Measurements from ENCODE around the gene SHC2.
"Not testable (repeated sequence)": the region's sequence is repeated elsewhere in the genome, so short reads cannot be mapped to it uniquely, and the experiment has no call there.

The SHC2 gene

DNA sequence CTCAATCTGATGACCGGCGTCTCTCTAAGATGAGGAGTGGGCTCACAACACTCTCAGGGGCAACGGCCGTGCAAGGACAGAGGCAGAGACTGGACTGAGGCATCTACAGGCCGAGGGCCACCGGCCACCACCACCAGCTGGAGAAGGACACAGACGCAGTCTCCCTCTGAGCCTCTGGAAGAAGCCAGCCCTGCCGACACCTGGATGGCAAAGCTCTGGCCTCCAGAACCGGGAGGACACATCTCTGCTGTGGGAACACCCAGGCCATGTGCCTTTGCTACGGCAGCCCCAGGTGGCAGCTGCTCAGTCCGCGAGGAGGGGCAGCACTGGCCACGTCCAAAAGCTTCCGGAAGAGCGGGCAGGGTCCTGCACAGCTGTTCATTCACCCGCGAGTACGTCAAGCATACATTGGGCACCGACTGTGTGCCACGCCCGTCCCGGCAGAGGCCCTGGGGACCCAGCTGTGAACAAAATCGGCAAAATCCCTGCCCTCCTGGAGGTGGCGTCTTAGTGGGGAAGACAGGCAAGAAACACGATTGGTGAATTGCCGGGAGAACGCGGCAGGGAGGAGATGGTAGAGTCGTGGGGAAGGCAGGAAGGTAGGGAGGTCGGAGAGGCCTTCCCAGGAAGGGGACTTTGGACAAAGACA lies 69.0 kb downstream of the SHC2 start:
- in situ Hi-C loops (cut with MboI; ENCODE audit: low sequenced_read_pairs), result no loop called here

DNA sequence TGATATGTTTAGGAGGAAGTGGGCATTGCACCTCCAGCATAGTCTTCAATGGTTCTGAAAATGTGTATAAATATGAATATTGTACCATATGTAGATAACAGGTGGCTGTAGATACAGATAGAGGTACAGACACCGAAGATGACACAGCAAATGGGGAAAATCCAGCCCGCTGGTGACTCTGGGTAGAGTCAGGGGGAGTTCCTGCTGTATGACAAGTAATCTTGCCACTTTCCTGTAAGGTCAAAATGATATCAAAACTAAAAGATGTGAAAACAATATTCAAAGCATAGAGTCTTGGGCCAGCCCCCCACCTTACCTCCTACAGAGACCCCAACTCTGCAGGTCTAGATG lies 69.7 kb downstream of the SHC2 start:
- in situ Hi-C loops (cut with MboI; ENCODE audit: low sequenced_read_pairs), result no loop called here

DNA sequence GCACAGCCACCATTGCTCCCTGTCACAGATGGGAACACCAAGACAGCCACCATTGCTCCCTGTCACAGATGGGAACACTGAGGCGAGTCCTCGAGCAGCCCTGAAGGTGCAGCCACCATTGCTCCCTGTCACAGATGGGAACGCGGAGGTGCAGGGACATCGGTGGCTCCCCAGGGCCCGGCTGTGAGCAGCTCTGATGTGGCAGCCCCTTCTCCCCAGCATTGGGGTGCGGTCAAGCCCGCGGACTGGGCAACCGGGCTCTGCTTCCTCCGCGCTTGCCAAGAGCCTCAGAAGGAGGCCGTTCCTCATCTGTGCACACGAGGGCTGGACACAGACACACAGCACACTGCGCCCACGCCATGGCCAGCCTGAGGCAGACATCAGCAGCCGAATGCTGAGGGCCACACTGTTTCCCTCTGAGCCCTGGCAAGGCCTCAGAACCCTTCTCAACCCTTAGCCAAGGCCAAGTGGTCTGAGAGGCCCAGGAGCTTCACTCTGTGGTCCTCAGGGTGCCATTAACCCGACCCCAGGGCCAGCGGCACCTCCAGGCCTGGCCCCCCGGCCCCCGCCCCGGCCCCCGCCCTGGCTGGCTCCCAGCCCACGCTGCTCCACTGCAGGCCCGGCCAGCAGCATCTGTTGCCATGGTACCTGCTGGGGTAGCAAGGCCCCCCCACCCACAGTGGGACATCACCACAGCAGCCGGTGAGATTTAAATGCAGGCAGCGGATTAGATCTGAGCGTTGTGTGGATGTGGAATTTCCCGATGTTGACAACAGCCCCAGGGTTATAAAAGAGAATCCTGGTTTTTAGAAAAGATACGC lies 70.2 kb downstream of the SHC2 start:
- in situ Hi-C loops (cut with MboI; ENCODE audit: low sequenced_read_pairs), result no loop called here

DNA sequence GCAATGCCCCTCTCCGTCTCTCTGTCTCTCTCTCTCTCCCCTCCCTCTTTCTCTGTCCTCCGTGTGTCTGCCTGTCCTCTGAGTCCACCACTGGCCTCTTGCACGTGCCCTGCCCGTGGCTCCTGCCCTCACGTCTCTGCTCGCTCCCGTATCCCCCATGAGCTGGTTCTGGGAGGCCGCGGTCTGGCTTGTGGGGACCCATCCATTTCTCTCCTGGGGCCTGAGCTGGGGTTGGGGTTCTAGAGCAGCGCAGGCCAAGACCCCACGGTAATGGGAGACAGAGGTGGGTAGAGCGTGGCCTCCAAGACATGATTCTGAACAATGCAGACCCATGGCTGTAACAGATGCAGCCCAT lies 70.9 kb downstream of the SHC2 start:
- in situ Hi-C loops (cut with MboI; ENCODE audit: low sequenced_read_pairs), result no loop called here

DNA sequence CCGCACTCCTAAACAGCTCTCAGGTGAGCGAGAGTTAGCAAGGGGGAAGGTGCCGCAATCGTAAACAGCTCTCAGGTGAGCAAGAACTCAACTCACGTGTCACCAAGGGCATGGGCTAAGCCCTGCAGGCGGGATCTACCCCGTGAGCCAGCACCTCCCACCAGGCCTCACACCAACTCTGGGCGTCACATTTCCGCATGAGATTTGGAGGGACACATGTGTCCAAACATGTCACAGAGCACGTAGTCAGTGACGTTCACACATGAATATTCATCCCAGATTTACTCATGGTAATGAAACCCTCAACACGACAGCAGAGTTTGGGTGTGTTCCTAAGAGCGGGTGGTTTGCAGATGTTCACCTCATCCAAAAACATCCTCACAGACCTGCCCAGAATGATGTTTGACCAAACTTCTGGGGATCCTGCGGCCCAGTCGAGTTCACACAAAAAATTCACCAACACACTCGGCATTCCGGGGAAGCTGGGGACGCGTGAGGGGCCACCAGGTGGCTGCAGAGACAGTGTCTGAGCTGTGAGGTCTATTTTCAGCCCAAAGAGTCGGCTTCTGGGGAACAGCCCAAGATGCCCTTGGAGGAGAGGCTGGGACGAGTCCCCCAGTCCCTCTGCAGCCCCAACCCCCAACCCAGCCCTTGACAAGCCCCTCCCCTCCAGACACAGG lies 71.4 kb downstream of the SHC2 start:
- in situ Hi-C loops (cut with MboI; ENCODE audit: low sequenced_read_pairs), result no loop called here

DNA sequence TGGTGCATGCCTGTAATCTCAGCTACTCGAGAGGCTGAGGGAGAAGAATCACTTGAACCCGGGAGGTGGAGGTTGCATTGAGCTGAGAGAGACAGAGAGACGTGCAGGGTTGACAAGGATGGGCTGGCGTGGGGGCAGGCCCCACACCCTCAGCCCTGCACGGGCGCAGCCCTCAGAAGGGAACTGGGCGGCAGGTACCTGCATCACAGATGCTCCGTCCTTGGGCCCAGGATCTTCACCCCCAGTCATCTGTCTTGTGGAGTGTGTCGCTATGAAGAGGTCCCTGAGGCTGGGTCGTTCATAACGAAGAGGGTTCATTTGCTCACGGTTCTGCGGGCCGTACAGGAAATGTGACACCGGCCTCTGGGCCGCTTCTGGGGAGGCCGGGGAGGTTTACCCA lies 72.1 kb downstream of the SHC2 start:
- in situ Hi-C loops (cut with MboI; ENCODE audit: low sequenced_read_pairs), result no loop called here

DNA sequence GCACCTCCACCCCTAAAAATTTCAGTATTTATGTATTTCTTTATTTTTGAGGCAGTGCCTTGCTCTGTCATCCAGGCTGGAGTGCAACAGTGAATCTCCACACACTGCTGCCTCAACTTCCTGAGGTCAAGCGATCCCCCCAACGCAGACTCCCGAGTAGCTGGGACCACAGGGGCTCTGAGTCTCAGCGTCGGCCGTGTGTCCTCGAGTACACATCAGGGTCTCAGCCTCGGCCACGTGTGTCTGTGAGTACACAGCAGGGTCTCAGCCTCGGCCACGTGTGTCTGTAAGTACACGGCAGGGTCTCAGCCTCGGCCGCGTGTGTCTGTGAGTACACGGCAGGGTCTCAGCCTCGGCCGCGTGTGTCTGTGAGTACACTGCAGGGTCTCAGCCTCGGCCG lies 73.1 kb downstream of the SHC2 start:
- in situ Hi-C loops (cut with MboI; ENCODE audit: low sequenced_read_pairs), result no loop called here

DNA sequence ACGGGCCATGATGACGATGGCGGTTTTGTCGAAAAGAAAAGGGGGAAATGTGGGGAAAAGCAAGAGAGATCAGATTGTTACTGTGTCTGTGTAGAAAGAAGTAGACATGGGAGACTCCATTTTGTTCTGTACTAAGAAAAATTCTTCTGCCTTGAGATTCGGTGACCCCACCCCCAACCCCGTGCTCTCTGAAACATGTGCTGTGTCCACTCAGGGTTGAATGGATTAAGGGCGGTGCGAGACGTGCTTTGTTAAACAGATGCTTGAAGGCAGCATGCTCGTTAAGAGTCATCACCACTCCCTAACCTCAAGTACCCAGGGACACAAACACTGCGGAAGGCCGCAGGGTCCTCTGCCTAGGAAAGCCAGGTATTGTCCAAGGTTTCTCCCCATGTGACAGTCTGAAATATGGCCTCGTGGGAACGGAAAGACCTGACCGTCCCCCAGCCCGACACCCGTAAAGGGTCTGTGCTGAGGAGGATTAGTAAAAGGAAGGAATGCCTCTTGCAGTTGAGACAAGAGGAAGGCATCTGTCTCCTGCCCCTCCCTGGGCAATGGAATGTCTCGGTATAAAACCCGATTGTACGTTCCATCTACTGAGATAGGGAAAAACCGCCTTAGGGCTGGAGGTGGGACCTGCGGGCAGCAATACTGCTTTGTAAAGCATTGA lies 74.1 kb downstream of the SHC2 start:
- in situ Hi-C loops (cut with MboI; ENCODE audit: low sequenced_read_pairs), result not testable (repeated sequence)

DNA sequence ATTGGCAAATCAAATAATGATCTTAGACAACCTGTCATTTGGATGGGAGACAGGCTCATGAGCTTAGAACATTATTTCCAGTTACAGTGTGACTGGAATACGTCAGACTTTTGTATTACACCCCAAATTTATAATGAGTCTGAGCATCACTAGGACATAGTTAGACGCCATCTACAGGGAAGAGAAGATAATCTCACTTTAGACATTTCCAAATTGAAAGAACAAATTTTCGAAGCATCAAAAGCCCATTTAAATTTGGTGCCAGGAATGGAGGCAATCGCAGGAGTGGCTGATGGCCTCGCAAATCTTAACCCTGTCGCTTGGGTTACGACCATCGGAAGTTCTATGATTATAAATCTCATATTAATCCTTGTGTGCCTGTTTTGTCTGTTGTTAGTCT lies 74.6 kb downstream of the SHC2 start:
- in situ Hi-C loops (cut with MboI; ENCODE audit: low sequenced_read_pairs), result not testable (repeated sequence)

DNA sequence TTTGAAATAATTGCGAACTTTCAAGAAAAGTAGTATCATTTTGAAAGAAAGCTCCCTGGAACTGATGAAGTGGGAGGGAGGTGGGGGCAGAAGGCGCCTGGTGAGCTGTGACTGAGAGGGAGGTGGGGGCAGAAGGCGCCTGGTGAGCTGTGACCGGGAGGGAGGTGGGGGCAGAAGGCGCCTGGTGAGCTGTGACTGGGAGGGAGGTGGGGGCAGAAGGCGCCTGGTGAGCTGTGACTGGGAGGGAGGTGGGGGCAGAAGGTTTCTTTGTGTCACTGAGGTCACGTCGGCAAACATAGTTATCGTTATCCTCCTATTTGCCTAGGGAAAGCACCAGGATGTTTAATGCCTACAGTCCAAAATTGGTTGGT lies 76.0 kb downstream of the SHC2 start:
- in situ Hi-C loops (cut with MboI; ENCODE audit: low sequenced_read_pairs), result no loop called here

DNA sequence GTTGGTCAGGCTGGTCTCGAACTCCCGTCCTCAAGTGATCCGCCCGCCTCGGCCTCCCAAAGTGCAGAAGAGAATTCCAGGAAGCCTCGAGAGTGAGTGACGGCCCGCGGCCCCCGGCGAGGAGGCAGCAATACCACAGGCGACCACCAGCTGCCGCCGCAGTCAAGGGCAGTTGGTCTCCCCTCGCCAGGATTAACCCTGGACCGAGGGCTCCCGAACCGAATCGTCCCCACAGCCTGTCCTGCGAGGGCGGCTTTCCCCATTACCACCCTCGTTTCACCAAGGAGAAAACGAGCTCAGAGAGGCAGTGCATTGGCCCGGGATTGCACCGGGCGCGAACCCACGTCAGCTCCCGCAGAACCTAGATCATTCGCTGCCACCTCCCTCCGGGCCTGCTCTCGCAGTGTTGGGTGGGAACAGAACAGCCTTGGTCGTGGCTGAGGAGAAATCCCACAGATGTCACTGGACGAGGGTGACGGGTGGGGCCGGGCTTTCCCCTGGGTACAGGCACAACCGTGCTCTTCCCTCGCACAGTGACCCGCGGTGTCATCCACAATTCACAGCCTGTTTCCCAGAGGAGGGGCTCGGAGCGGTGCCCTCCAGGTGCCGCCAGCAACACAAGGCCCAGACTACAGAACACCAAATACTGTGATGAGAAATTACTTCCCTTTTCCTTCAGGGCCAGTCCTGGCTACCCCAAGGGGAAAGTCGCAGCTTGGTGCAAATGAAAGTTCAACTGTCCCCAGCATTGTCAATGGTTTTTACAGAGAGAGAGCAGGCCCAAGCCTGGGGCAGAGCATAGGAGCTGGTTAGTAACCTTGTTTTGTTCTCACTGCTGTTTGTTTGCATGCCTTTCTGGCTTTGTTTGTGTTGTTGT lies 76.7 kb downstream of the SHC2 start:
- in situ Hi-C loops (cut with MboI; ENCODE audit: low sequenced_read_pairs), result no loop called here

DNA sequence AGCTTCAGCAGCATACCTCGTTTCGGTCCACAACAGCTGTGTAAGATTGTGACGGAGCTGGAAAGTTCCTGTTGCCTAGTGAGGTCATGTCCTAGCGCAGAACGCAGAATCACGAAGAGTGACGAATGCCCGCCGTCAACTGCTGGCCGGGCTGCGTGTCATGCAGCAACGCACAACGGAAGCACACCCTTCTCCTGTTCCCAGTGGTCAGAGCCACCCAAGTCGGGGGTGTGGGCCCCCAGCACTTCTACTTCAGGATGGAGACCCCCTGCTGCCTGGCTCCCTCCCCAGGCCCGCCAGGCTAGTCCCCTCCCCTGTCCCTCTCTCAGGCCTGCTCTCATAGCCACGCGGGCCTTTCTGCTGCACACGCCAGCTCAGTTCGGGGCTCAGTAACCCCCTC lies 77.8 kb downstream of the SHC2 start:
- in situ Hi-C loops (cut with MboI; ENCODE audit: low sequenced_read_pairs), result no loop called here

DNA sequence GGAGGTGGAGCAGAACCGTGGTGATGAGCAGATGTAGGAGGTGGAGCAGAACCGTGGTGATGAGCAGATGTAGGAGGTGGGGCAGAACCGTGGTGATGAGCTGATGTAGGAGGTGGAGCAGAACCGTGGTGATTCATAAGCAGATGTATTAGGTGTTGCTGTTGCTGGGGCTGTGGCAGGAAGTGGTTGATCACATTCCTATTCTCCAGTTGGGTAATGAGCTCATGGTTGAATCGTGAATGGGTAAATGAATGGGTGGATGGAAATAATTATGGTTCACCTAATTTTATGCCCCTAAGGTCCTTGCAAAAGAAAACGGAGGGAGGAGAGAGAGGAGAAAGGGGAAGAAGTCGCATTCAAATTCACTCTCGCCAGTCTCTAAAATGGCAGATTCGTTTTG lies 78.3 kb downstream of the SHC2 start:
- in situ Hi-C loops (cut with MboI; ENCODE audit: low sequenced_read_pairs), result not testable (repeated sequence)

DNA sequence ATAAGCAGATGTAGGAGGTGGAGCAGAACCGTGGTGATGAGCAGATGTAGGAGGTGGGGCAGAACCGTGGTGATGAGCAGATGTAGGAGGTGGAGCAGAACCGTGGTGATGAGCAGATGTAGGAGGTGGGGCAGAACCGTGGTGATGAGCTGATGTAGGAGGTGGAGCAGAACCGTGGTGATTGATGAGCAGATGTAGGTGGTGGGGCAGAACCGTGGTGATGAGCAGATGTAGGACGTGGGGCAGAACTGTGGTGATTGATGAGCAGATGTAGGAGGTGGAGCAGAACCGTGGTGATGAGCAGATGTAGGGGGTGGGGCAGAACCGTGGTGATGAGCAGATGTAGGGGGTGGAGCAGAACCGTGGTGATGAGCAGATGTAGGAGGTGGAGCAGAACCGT lies 78.9 kb downstream of the SHC2 start:
- in situ Hi-C loops (cut with MboI; ENCODE audit: low sequenced_read_pairs), result not testable (repeated sequence)

DNA sequence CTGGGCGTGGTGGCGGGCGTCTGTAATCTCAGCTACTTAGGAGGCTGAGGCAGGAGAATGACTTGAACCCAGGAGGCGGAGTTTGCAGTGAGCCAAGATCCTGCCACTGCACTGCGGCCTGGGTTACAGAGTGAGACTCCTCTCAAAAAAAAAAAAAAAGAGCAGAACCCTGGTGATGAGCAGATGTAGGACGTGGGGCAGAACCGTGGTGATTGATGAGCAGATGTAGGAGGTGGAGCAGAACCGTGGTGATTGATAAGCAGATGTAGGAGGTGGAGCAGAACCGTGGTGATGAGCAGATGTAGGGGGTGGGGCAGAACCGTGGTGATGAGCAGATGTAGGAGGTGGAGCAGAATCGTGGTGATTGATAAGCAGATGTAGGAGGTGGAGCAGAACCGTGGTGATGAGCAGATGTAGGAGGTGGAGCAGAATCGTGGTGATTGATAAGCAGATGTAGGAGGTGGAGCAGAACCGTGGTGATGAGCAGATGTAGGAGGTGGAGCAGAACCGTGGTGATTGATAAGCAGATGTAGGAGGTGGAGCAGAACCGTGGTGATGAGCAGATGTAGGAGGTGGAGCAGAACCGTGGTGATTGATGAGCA lies 80.1 kb downstream of the SHC2 start:
- in situ Hi-C loops (cut with MboI; ENCODE audit: low sequenced_read_pairs), result not testable (repeated sequence)

DNA sequence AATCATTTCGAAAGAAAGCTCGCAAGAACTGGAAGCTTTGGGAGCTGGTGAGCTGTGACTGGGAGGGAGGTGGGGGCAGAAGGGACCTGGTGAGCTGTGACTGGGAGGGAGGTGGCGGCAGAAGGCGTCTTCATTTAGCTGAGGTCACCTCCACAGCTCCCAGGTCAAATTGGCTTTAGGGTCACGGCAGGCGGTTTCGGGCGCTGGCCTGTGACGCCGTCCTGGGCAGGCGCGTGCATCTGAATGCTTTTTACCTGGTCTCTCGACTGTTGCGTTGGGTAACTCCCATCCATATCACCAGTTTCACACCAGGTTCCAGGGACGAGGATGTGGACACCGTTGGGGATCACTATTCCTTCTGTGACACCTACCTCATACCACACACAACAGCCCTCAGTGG lies 81.0 kb downstream of the SHC2 start:
- in situ Hi-C loops (cut with MboI; ENCODE audit: low sequenced_read_pairs), result no loop called here

DNA sequence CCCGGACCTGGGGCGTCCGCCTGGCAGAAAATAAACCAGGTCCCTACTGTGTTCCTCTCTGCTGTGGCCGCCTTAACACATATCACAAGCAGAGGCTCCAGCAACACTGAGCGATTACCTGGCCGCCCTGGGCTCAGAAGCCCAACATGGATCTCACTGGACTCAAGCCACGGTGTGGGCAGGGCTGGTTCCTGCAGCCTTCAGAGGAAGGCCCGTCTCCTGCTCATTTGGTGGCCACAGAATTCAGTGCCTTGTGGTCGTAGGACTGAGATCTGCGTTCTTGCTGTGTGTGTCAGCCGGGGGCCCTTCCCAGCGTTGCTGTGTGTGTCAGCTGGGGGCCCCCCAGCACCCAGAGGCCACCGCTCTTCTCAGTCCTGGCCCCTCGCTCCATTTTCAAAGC lies 82.1 kb downstream of the SHC2 start:
- in situ Hi-C loops (cut with MboI; ENCODE audit: low sequenced_read_pairs), result no loop called here

DNA sequence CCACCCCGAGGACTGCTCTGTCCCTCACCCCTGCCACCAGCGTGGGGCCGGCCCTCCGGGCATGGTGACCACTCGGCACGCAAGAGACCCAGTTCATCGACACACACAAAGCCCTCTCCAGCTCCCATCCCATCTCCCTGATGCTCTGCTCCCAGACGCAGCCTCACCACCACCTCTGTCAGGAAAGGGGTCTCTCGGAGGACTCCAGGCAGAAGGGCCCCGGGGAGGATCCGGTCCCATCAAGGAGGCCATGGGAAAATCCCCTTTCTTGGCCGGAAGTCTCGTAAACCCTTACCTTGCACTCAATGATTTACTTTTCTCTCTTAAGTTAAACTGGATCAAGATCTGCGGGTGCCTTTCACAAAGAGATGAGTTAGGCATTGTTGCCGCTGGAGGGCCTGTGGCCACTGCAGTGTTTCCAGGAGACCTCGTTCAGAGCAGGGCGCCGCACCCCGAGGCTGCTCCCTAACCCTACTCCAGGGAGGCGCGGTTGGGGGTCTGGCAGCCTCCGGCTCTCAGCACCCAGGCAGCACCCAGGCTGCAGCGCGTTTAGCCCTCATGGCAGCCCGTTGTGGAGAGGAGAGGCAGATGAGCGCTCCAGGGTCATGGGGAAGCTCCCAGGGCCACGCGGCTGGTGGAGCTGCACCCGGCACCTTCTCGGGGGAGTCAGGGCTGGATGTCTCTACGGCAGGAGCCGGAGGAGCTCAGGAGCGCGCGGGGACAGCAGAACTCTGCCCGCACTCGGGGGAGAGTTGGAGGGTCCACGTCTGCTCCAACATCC lies 82.8 kb downstream of the SHC2 start:
- in situ Hi-C loops (cut with MboI; ENCODE audit: low sequenced_read_pairs), result no loop called here

DNA sequence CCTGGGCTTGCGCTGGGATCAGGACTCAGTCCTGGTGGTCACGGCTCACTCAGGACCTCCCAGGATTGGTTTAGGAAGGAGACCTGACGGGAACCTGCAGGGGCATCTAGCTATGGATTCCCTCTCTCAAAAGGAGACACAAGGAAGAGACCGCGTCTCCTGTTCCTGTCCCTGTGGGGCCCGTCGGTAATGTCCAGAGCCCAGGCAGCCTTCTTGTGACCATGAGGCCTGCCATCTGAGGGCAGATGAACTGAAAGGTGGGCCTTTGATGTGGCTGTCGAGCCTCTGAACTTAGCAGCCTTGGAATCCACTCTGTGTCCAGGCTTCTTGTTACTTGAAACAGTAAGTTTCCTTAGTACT lies 84.7 kb downstream of the SHC2 start:
- in situ Hi-C loops (cut with MboI; ENCODE audit: low sequenced_read_pairs), result no loop called here

All from hTERT RPE-1 (cell line).